ENCODE data around the gene SMARCC2. TPM values are rescaled to one million over a fixed set of nuclear protein-coding genes. Genes with fewer than 3 reads are reported as not detected.

Gene SMARCC2
- total RNA-seq, 2 experiments from 2014 or later = 133 to 137 TPM

DNA sequence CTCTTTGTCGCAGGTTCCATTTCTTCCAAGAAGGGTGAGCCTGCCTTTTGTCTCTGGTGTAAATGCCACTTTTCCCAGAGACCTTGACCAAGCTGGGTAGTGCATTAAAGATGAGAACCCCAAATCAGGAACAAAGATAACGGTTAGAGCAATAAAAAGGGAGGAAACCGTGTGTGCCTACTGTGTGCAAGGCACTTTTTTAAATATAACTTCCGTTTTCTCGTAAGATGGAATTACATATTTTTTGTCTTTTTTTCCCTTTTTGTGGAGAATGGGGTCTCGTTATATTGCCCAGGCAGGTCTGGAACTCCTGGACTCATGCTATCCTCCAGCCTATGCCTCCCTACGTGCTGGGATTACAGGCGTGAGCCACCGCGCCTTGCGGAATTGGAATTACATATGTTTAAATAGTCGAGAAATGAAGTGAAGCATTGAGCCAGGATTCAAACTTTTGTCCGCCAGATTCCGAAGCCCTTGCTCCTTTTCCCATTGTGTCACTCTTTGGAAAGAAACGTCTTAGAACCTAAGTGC lies 34.4 kb upstream of the SMARCC2 start:
- H3K36me3 Mint-ChIP-seq (ENCODE audit: low read depth) = peaks cover 6% of the 10 kb centered on the region
- H3K9me3 Mint-ChIP-seq = no peaks in the 10 kb centered on the region
- H3K4me1 Mint-ChIP-seq = peaks cover 53% of the 10 kb centered on the region
- peak overlapping the region; percentile 89 for H3K4me3 Mint-ChIP-seq
- DNase-seq = no peak
- ChIA-PET CTCF (interaction anchor here (2.4 to 3.8 kb wide), 4 partner anchors 17 to 105 kb away, joined by 12 to 44 read pairs (median 39); partner anchors contain the start of genes SMARCC2 and ZC3H10), POLR2A (interaction anchor here (1.4 to 3.9 kb wide), 5 partner anchors 35 to 105 kb away, joined by 3 to 31 read pairs (median 15); partner anchors contain the start of genes ANKRD52, SMARCC2 and ZC3H10)
- H3K27ac Mint-ChIP-seq = peak overlapping the region; percentile 76
- H3K27me3 Mint-ChIP-seq = no peaks in the 10 kb centered on the region

DNA sequence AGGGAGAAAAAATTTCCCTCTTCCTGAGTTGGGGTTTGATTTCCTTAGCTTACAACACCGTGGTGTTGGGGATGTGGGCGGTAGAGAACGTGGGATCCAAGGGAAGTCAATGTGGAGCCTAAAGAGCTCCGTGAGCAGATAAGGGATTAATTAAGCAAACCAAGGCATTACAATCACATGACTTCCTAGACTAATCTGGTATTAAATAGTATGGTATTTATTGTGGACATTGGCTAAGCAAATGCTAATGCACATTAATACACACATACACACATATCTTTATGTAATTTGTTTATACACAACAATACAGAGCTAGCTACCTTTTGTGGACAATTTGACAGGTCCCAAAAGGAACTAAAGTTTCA lies 33.2 kb upstream of the SMARCC2 start:
- Mint-ChIP-seq H3K27me3 (no peaks in the 10 kb centered on the region), H3K4me1 (peaks cover 53% of the 10 kb centered on the region), H3K36me3 (ENCODE audit: low read depth) (peaks cover 6% of the 10 kb centered on the region), H3K9me3 (no peaks in the 10 kb centered on the region), H3K4me3 (peak overlapping the region; percentile 89), H3K27ac (peak overlapping the region; percentile 84)
- DNase-seq = no peak
- CTCF ChIA-PET = interaction anchor here (0.6 to 3.8 kb wide), 19 partner anchors 11 to 484 kb away, joined by 3 to 44 read pairs (median 5); partner anchors contain the start of genes ANKRD52, COQ10A, ESYT1 and ORMDL2
- POLR2A ChIA-PET = interaction anchor here (0.7 to 3.9 kb wide), 32 partner anchors 8 to 404 kb away, joined by 3 to 32 read pairs (median 6); partner anchors contain the start of genes ANKRD52, CNPY2, COQ10A and CS

DNA sequence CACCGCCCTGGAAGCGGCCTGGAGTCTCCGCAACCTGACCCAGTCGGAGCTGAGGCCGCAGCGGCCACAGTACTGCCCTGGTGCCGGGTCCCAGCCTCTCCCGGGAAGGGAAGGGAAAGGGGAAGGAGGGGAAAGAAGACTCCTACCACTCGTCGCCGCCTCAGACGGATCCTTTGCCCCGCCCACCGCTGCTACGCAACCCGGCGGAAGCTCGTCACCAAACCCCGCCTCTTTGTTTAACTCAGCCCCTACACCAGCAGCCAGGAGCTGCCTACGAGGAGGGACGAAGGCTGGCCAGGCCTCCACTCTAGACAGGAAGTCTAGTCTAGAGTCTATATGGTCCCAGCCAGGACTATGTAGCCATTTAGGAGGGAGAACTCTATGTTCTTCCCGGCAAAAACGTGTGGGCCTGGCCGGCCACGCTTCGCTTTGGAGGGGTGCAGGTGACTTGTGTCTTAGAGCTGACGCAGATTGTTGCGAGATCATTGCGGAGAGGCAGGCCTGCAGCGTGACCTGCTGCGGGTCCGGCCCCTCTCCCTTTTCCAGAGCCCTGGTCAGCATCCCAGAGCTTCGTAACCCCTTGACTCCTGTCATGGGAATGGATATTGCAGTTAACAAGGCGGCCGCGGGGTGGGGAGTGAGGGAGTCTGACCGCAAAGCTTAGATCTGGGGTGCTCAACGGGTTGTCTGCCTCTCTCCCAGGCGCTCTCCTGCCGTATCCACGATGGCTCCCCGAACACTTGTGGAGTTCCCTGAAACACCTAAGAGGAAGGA lies 32.7 kb upstream of the SMARCC2 start, which contains the start of gene RNF41:
TSS of gene RNF41 (minus strand) at position 166 of the 774 bp plus-strand sequence. CDS start 7,875 bp downstream, outside the sequence.
- no peaks in the 10 kb centered on the region for H3K9me3 Mint-ChIP-seq
- ChIA-PET POLR2A (interaction anchor here (0.6 to 3.9 kb wide), 38 partner anchors 9 to 404 kb away, joined by 3 to 32 read pairs (median 5); partner anchors contain the start of genes ANKRD52, CNPY2, COQ10A and CS), CTCF (interaction anchor here (0.5 to 3.8 kb wide), 25 partner anchors 10 to 484 kb away, joined by 3 to 44 read pairs (median 4); partner anchors contain the start of genes ANKRD52, CNPY2, COQ10A and ESYT1)
- no peaks in the 10 kb centered on the region for H3K27me3 Mint-ChIP-seq
- peak; percentile 94 for DNase-seq
- peaks cover 53% of the 10 kb centered on the region for H3K4me1 Mint-ChIP-seq
- H3K27ac Mint-ChIP-seq = peak within 1 kb of the TSS; percentile 84
- peaks cover 6% of the 10 kb centered on the region for H3K36me3 Mint-ChIP-seq (ENCODE audit: low read depth)
- peak within 1 kb of the TSS; percentile 89 for H3K4me3 Mint-ChIP-seq

DNA sequence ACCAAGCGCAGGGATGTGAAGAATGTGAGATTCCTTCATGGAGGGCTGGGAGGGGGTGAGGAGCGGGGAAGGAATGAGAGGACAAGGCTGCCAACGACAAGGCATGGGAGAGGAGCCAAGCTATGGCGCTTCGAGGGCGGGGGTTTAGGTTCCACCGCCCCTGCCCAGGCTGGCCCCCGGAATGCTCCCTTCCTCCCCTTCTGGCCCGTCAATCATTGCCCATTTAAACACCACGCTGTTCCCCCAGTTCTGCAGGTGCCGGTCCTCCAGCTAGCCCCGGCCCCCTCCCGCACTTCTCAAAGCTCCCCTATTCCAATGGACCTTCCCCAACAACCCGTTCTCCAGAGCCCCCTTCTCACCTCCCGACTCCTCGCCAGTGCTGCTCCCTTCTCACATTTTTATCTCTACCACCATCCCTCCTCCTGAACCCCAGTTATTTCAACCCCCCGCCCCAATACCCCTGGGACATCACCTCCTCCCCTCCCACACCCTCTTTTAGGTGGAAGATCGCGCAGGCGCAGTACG lies 32.0 kb upstream of the SMARCC2 start:
- no peaks in the 10 kb centered on the region for H3K27me3 Mint-ChIP-seq
- H3K4me3 Mint-ChIP-seq = peak overlapping the region; percentile 89
- peaks cover 52% of the 10 kb centered on the region for H3K4me1 Mint-ChIP-seq
- peak; percentile 20 for DNase-seq
- no peaks in the 10 kb centered on the region for H3K9me3 Mint-ChIP-seq
- peaks cover 6% of the 10 kb centered on the region for H3K36me3 Mint-ChIP-seq (ENCODE audit: low read depth)
- H3K27ac Mint-ChIP-seq = peak overlapping the region; percentile 84
- CTCF ChIA-PET = interaction anchor here (0.5 to 3.8 kb wide), 21 partner anchors 10 to 483 kb away, joined by 3 to 44 read pairs (median 5); partner anchors contain the start of genes ANKRD52, CNPY2, COQ10A and ESYT1
- POLR2A ChIA-PET = interaction anchor here (1.0 to 3.9 kb wide), 28 partner anchors 8 to 403 kb away, joined by 3 to 32 read pairs (median 7); partner anchors contain the start of genes ANKRD52, CNPY2, COQ10A and ESYT1

DNA sequence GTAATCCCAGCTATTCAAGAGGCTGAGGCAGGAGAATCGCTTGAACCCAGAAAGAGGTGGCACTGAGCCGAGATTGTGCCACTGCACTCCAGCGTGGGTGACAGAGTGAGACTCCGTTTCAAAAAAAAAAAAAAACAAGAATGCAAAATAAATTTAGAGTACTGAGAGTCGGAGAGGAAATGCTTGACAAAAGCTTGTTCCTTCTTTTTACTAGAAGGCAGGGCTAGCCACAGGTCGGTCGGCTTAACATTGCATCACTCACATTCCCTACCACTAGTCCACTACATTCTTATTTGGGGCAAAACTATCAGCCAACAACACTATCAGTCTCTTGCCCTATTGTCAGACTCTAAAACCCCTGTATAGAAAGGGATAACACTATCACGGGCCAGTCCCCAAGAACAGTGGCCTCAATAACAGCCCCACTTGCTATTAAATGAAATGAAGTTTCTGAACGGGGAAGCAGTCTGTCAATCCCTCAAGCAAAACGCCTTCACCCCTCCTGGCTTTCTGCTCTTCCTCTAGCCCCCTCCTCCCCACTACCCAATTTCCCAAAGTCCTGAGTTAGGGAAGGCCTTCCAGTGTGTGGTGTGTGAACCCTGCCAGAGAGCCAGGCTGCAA lies 31.4 kb upstream of the SMARCC2 start:
- ChIA-PET POLR2A (interaction anchor here (0.8 to 3.9 kb wide), 15 partner anchors 14 to 295 kb away, joined by 3 to 32 read pairs (median 13); partner anchors contain the start of genes CNPY2, COQ10A, ESYT1 and MYL6), CTCF (interaction anchor here (0.7 to 3.8 kb wide), 8 partner anchors 14 to 960 kb away, joined by 3 to 43 read pairs (median 8); partner anchors contain the start of genes ANKRD52, CNPY2, ESYT1 and SMARCC2)
- peak overlapping the region; percentile 84 for H3K27ac Mint-ChIP-seq
- peaks cover 48% of the 10 kb centered on the region for H3K4me1 Mint-ChIP-seq
- no peak for DNase-seq
- peaks cover 2% of the 10 kb centered on the region for H3K36me3 Mint-ChIP-seq (ENCODE audit: low read depth)
- no peaks in the 10 kb centered on the region for H3K27me3 Mint-ChIP-seq
- H3K4me3 Mint-ChIP-seq = peak overlapping the region; percentile 89
- no peaks in the 10 kb centered on the region for H3K9me3 Mint-ChIP-seq

DNA sequence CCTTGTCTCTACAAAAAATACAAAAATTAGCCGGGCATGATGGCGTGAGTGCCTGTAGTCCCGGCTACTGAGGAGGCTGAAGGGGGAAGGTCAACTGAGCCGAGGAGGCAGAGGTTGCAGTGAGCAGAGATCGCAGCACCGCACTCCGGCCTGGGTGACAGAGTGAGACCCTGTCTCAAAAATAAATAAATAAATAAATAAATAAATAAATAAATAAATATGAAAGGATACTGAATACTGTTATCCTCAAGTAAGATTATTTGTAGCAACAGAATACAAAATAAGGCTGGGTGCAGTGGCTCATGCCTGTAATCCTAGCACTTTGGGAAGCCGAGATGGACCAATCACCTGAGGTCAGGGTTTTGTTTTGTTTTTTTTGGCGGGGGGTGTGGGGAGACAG lies 30.6 kb upstream of the SMARCC2 start:
- Mint-ChIP-seq H3K4me1 (peaks cover 40% of the 10 kb centered on the region), H3K4me3 (peak overlapping the region; percentile 27), H3K27me3 (no peaks in the 10 kb centered on the region), H3K9me3 (no peaks in the 10 kb centered on the region), H3K36me3 (ENCODE audit: low read depth) (peaks cover 8% of the 10 kb centered on the region), H3K27ac (peak overlapping the region; percentile 47)
- POLR2A ChIA-PET = interaction anchor here (0.8 to 3.7 kb wide), 4 partner anchors 13 to 96 kb away, joined by 4 to 32 read pairs (median 17); partner anchors contain the start of genes CNPY2, ESYT1 and SMARCC2
- no peak for DNase-seq
- CTCF ChIA-PET = interaction anchor here (0.7 to 3.8 kb wide), 3 partner anchors 13 to 961 kb away, joined by 4 to 43 read pairs (median 9); partner anchors contain the start of gene SMARCC2

DNA sequence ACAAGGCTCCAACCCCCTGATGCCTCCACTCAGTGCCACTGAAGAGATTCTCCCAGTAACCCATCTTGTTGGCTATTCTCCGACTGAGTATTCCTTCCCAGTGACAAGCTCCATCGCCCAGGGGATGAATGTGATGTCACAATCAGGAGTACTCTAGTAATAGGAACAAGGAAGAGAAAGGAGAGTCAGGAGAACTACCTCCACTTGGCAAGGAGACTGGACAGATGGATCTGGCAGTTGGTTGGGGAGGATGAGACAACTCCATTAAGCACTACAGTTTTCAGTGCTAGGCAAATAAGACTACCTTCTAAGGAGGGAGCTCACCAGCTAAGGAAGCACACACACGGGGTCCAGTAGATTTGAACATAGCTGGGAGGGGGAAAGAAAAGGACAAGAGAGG lies 27.2 kb upstream of the SMARCC2 start:
- H3K4me3 Mint-ChIP-seq = no peak overlapping the region
- POLR2A ChIA-PET = no interaction called here
- CTCF ChIA-PET = interaction anchor here (0.9 to 1.3 kb wide), 3 partner anchors 10 to 248 kb away, joined by 3 to 5 read pairs (median 4); partner anchors contain the start of gene SMARCC2
- no peak overlapping the region for H3K27ac Mint-ChIP-seq
- H3K4me1 Mint-ChIP-seq = peaks cover 16% of the 10 kb centered on the region
- H3K36me3 Mint-ChIP-seq (ENCODE audit: low read depth) = peaks cover 33% of the 10 kb centered on the region
- H3K9me3 Mint-ChIP-seq = no peaks in the 10 kb centered on the region
- DNase-seq = no peak
- no peaks in the 10 kb centered on the region for H3K27me3 Mint-ChIP-seq

DNA sequence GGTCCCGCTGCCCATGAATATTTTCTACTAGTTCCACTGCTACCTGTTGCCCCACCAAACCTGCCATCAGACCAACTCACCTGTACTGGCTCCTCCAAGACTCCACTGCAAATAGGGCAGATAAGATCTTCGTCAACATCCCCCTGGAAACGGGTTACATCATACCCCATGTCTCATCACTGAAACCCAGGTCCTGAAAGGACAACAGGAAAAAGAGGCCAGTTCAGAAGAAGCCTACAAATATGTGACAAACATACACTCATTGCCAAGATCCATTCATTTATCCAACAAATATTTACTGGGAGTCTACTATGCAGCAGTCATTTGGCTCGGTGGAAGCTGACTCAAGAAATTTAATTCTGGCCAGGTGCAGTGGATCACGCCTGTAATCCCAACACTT lies 24.6 kb upstream of the SMARCC2 start:
- peaks cover 51% of the 10 kb centered on the region for H3K36me3 Mint-ChIP-seq (ENCODE audit: low read depth)
- no peak overlapping the region for H3K4me3 Mint-ChIP-seq
- no peak overlapping the region for H3K27ac Mint-ChIP-seq
- no peaks in the 10 kb centered on the region for H3K9me3 Mint-ChIP-seq
- no peaks in the 10 kb centered on the region for H3K27me3 Mint-ChIP-seq
- ChIA-PET POLR2A (interaction anchor here (0.7 to 1.4 kb wide), 3 partner anchors 8 to 85 kb away, joined by 3 to 6 read pairs (median 3); partner anchors contain the start of gene RNF41), CTCF (interaction anchor here (1.0 to 1.2 kb wide), 2 partner anchors 9 to 25 kb away, joined by 3 to 5 read pairs; partner anchors contain the start of gene SMARCC2)
- no peak for DNase-seq
- peaks cover 6% of the 10 kb centered on the region for H3K4me1 Mint-ChIP-seq

DNA sequence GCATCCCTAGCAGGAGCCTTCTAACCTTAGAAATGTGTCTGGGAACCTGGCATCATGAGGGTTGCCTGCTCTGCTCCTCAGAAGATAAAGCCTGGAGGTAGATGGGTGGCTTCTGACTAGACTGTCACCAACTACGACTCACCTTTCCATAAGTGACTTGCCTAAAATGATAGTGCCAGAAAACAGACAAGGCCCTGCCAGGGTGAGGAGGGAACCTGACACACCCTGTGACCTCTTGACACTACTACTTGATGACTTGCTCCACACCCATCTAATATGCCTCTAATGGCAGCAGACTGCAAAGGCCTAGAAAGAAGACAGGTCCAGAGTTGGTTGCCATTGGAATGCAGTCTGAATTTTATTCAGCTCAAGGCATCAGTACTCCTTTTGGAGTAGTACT lies 23.1 kb upstream of the SMARCC2 start:
- POLR2A ChIA-PET = interaction anchor here (1.4 kb wide), 1 partner anchor 10 kb away, joined by 6 read pairs; the partner anchor contains the start of gene RNF41
- H3K4me3 Mint-ChIP-seq = no peak overlapping the region
- H3K9me3 Mint-ChIP-seq = no peaks in the 10 kb centered on the region
- H3K27me3 Mint-ChIP-seq = no peaks in the 10 kb centered on the region
- H3K27ac Mint-ChIP-seq = no peak overlapping the region
- CTCF ChIA-PET = interaction anchor here (1.4 kb wide), 1 partner anchor 10 kb away, joined by 4 read pairs; the partner anchor contains the start of gene RNF41
- DNase-seq = no peak
- H3K36me3 Mint-ChIP-seq (ENCODE audit: low read depth) = peaks cover 60% of the 10 kb centered on the region
- H3K4me1 Mint-ChIP-seq = peaks cover 6% of the 10 kb centered on the region

DNA sequence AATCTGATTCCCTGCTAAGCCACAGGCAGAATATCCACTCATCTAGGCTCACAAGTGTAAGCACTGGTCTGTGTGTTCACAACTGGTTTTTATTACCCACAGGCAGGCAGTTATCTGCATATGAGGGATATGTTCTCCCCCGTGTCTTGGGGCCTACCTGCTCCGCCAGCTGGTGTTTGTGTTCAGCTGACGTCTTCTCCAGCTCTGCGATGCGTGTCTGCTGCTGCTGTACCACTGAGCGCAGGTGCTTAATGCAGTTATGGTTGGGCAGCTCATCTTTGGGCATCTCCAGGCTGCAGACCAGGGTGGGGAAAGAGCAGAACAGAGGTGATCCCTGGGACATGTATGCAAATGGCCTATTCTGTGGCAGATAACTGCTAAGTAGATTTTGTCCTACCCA lies 18.7 kb upstream of the SMARCC2 start:
- no peak for DNase-seq
- Mint-ChIP-seq H3K36me3 (ENCODE audit: low read depth) (peaks cover 60% of the 10 kb centered on the region), H3K27ac (no peak overlapping the region), H3K4me1 (peaks cover 4% of the 10 kb centered on the region), H3K9me3 (no peaks in the 10 kb centered on the region), H3K4me3 (no peak overlapping the region), H3K27me3 (no peaks in the 10 kb centered on the region)
- ChIA-PET POLR2A (interaction anchor here (0.8 to 4.5 kb wide), 5 partner anchors 10 to 92 kb away, joined by 3 to 32 read pairs (median 4); partner anchors contain the start of genes CS, RNF41 and SMARCC2), CTCF (interaction anchor here (1.3 to 5.9 kb wide), 8 partner anchors 10 to 429 kb away, joined by 3 to 43 read pairs (median 10); partner anchors contain the start of genes ANKRD52, RNF41, SMARCC2 and STAT2)

DNA sequence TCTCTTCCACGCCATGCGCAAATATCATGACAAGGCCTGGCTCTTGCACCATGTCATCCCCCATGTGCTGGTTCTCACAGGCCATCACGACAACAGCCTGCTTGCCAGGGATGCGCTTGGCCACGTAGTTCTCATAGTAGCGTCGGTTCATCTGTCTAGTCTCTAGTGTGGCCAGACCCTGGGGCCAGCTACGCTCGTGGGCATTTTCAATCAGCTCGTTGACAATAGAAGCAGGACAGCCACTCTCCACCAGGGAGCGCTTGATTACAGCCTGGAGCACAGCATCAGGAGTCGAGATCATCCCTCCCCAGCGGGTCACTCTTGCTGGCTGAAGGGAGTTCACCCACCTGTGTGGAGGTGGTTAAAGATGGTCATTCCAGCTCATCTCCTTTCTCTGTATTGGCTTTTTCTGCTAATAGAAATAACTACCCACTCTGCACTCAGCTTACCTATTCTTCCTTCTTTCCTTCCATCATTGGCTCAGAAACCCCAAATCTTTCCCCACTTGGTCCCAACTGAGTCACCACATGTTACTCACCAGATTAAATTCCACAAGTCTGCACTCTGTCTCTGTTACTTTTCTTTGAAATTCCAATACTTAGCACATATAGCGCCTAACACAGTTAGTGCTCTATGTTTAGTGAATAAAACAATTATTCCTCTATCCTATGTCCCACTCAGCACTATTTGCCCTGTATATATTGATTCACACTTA lies 17.3 kb upstream of the SMARCC2 start:
- Mint-ChIP-seq H3K4me3 (no peak overlapping the region), H3K9me3 (no peaks in the 10 kb centered on the region), H3K27me3 (no peaks in the 10 kb centered on the region), H3K27ac (no peak overlapping the region), H3K4me1 (no peaks in the 10 kb centered on the region), H3K36me3 (ENCODE audit: low read depth) (peaks cover 48% of the 10 kb centered on the region)
- CTCF ChIA-PET = interaction anchor here (0.6 to 5.9 kb wide), 18 partner anchors 9 to 430 kb away, joined by 3 to 43 read pairs (median 5); partner anchors contain the start of genes ANKRD52, CNPY2, COQ10A and RNF41
- peak; percentile 52 for DNase-seq
- POLR2A ChIA-PET = interaction anchor here (0.5 to 4.5 kb wide), 5 partner anchors 12 to 161 kb away, joined by 3 to 32 read pairs (median 4); partner anchors contain the start of genes CS and RNF41
